ELF-1 (cell line): ENCODE data around the gene NLRP11.

ENCODE experiments used
- DNase-seq: peaks from one replicate; pipeline ENCODE4 v3.0.0-alpha.2; 2016; ENCODE audit warnings: low read depth, low spot score

The NLRP11 gene

GRCh38 chr19:55831846-55832245 lies at the start of gene NLRP11:
Gene NLRP11, minus strand, starts transcription at chr19:55831999. Its CDS starts 13,825 bp downstream, at chr19:55818174.
- no peak for DNase-seq

- DNase-seq, result no peak
These were observed 45.4 kb upstream of the NLRP11 start for GRCh38 chr19:55877211-55877610.

GRCh38 chr19:55870736-55871135 lies 38.9 kb upstream of the NLRP11 start:
- DNase-seq, result no peak

- no peak for DNase-seq
These were observed 35.3 kb upstream of the NLRP11 start for GRCh38 chr19:55867101-55867500.

- no peak for DNase-seq
These were observed 34.7 kb upstream of the NLRP11 start for GRCh38 chr19:55866521-55866920.

- no peak for DNase-seq
These were observed 27.2 kb upstream of the NLRP11 start for GRCh38 chr19:55858969-55859368.

- DNase-seq, result no peak
These were observed 26.6 kb upstream of the NLRP11 start for GRCh38 chr19:55858401-55858800.

- DNase-seq, result no peak
These were observed 26.2 kb upstream of the NLRP11 start for GRCh38 chr19:55857974-55858373.

- DNase-seq, result no peak
These were observed 25.4 kb upstream of the NLRP11 start for GRCh38 chr19:55857149-55857548.

GRCh38 chr19:55855160-55855559 lies 23.4 kb upstream of the NLRP11 start:
- no peak for DNase-seq

- no peak for DNase-seq
These were observed 7.1 kb upstream of the NLRP11 start for GRCh38 chr19:55838906-55839305.

- DNase-seq, result no peak
These were observed 6.5 kb upstream of the NLRP11 start for GRCh38 chr19:55838251-55838650.

GRCh38 chr19:55836340-55836739 lies 4.5 kb upstream of the NLRP11 start, which contains the start of gene NLRP4:
Gene NLRP4, plus strand, starts transcription at chr19:55836540. Its CDS starts 15,541 bp downstream, at chr19:55852081.
- DNase-seq, result peak; percentile 1

- no peak for DNase-seq
These were observed 877 bp upstream of the NLRP11 start for GRCh38 chr19:55832676-55833075.

GRCh38 chr19:55830656-55831055 lies 1.1 kb downstream of the NLRP11 start:
- no peak for DNase-seq

GRCh38 chr19:55820037-55820436 lies 11.8 kb downstream of the NLRP11 start:
- DNase-seq, result no peak

- no peak for DNase-seq
These were observed 17.9 kb downstream of the NLRP11 start for GRCh38 chr19:55813906-55814305.

- no peak for DNase-seq
These were observed 19.4 kb downstream of the NLRP11 start for GRCh38 chr19:55812449-55812848.

- DNase-seq, result no peak
These were observed 20.5 kb downstream of the NLRP11 start for GRCh38 chr19:55811340-55811739.

- DNase-seq, result peak; percentile 79
These were observed 22.3 kb downstream of the NLRP11 start for GRCh38 chr19:55809381-55810058.

GRCh38 chr19:55802281-55802680 lies 29.5 kb downstream of the NLRP11 start:
- DNase-seq, result no peak

- no peak for DNase-seq
These were observed 30.4 kb downstream of the NLRP11 start for GRCh38 chr19:55801416-55801815.

GRCh38 chr19:55795021-55795420 lies 36.8 kb downstream of the NLRP11 start:
- no peak for DNase-seq

- no peak for DNase-seq
These were observed 50.7 kb downstream of the NLRP11 start for GRCh38 chr19:55781112-55781511.
